Activated T-cell treated with anti-CD3 and anti-CD28 coated beads for 48 hours (primary cell): Measurements from ENCODE around the gene GPR15LG.

Experiments used
- DNase-seq: peaks from one replicate; pipeline ENCODE4 v3.0.0-alpha.2; 2020; ENCODE audit warnings: low read depth

The GPR15LG gene

DNA sequence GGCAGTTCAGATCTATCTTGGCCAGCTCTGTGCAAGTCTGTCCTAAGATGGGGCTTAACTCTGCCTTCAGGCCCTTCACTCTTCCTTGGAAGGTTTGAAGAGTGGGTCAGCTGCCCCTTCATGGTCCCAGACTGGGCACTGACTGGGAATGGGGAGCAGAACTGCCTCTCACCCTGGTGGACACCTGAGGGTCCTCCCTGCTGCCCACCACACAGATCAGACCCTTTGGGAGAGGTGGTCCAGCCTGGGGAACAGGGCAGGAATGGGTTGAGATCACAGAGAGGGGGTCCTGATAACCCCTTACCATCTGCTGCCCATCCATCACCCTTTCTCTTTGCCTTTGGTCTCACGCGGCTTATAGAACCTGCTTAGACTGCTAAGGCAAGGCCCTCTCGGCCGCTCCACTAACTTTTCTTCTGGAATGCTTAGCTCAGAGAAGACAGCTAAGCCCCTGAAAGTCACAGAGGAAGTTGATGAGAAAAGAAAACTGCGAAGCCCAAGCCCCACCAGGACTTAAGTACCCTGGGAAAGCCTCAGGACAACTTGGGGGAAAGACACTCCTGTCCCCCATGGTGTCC lies 20.3 kb downstream of the GPR15LG start:
- no peak for DNase-seq

DNA sequence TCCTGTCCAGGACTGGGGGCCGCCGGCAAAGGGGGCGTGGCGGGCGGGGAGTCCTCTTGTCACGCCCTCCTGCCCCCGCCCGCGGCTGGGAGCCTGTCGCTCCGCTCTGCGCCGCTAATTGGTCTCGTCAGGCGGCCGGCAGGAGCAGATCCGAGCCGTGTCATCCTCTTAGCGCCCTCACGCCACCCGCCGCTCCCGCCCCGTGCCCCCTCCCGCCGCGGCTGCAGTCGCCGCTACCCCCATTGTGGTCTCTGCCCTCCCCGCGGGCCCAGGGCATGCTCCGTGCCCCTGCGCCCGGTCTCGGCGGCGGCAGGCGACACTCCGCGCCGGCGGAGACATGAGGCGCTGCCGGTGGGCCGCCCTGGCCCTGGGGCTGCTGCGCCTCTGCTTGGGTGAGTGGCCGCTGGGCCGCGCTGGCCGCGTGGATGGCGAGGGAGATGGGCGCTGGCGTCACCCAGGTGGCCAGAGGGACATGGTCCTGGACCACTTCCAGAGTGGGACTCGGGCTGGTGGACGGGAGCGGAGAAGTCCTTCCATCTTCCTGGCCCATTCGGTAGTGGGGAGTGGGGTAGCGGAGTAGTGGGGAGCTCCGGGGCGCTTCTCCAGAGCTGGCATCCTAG lies 20.9 kb downstream of the GPR15LG start, which contains the start of gene CDHR1:
Gene CDHR1, plus strand, starts transcription at position 114 of the 620 bp plus-strand sequence. Its CDS starts 224 bp downstream, at position 338.
- DNase-seq = peak; percentile 32

DNA sequence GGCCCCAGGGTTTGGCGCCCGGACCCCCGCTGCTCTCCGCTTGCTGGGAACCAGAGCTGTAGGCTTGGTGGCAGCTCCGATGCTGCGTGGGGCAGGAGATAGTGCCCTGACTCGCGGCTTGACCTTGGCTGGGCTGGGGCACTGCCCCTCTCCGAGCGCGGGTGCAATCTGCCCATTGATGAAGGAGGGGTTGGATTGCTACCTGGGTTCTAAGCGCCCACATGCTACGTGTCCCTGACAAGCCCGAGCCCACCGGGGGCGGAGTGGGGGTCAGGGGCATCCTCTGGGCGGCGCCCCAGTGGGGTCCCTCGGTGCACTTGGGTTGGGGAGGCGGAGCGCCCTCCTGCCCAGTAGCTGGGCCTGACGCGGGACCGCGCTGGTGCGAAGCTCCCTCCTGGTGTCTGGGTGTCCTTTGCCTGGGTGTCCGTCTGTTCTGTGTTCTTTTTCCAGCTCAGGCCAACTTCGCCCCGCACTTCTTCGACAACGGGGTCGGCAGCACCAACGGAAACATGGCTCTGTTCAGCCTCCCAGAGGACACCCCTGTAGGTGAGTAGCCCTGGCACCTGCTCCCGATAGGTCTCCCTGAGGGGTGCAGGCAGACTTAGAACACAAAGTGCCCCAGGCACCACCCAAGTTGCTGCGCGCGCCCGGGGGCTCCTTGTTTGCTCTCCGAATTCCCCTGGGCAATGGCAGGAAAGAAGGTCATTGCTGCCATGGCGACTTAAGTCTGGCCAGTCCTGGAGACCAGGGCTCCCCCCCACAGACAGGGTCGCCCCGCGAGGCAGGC lies 21.6 kb downstream of the GPR15LG start:
- no peak for DNase-seq

DNA sequence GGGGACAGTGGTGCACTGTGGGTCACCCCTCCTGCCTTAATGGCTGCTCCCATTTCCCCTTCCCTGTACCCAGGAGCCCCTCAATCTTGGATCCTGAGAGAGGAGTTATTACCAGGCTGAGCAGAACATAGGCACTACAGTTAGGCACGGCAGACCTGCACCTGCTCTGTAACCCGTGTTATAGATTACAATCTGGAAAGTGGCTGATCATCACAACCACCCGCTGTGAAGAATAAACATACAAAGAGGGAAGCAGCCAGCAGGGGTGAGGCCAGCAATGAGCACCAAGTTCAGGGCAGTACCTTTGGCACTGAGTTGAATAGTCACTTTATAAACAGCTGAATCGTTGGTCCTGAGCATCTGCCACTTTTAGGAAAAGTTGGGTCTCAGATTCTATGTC lies 22.5 kb downstream of the GPR15LG start:
- no peak for DNase-seq

DNA sequence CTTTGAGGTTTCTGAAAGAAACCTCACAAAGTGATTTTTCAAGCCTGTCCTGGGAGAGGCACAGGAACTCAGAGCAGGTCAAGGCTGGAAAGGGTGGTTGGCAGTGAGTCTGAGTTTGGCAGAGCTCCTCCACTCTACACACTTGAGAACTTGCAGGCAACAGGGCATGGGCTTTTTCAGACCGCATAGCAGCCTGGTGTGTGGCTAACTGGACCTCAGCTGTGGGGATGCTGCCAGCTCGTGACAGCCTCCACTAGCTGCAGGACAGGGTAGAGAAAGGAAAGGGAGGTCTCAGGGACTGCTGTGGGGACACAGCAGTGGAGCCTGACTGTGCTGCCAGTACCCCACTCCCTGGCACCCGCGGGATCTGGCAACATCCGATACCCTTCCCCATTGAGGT lies 23.3 kb downstream of the GPR15LG start:
- DNase-seq = no peak

DNA sequence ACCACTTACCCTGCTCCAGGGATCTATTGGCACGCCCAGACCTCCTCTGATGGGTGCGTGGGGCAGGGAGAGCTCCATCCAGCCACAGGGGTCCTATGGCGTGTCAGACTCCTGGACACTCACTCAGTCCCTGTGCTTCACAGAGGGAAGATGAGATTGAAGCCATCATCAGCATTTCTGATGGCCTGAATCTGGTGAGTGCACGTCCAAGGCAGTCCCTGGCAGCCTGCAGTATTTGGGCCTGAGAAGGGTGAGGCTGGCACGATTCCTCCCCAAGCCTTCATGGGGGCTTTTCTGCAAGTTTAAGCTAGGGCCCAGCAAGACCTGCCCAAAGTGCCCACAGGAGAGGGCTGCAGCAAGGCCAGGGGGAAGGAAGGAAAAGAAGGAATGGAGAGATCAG lies 24.0 kb downstream of the GPR15LG start:
- no peak for DNase-seq

DNA sequence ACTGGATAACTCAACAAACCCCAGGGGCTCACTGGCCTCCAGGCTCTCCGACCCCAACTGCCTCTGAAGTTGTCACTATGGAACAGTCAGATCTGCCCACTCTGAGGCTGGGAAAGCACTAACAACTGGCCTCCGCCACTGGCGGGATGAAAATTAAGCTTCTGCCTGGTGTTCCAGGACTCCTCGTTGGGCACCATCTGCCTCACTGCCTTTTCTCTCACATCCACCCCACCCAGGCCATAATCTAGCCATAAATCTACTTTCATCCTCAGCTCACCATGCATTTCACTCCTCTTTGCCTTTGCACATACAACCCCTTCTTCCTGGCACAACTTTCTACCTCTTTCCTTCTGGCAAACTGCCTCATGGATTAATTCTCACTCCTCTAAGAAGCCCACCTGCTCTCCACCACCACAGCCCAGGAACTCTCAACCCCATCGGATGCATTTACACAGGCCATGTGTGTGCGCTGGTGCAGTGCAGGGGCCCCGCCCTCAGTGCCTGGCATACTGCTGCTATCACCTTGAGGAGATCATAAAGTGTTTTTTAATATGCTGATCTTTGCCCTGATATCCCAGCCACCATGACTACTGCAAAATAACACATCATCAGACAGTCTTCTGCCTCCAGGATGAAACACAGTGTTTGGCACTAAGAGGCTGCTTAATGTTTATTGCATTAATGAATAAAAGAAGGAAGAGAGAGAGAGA lies 24.8 kb downstream of the GPR15LG start:
- no peak for DNase-seq

DNA sequence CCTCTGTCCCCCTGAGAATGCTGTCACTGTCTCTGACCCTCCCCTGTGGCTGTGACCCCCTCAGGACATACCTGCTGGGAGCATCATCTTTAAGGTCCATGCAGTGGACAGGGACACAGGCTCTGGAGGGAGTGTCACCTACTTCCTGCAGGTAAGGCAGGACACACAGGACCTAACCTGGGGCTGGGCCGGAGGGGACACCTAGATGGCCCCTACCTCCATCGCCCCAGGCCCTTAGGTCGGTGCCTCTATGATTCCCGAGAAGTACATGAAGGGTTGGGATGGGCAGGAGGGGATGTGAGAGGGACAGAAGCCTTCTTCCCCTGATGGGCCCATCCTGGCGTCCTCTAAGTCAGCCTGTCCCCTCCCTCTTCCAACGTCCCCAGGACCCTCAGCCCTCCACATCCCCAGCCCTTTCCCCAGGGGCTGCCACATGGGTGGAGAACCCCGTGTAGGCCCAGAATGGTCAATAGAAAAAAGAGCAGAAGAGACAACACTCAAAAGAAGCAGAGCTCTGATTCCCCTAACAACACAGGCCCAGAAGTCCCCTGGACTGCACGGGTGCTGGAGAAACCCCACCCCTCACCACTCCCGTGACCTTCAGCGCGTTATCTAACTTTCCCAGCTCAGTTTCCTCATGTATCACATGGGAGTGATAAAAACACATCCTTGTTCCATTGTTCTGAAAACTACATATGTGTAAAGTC lies 27.1 kb downstream of the GPR15LG start:
- no peak for DNase-seq

DNA sequence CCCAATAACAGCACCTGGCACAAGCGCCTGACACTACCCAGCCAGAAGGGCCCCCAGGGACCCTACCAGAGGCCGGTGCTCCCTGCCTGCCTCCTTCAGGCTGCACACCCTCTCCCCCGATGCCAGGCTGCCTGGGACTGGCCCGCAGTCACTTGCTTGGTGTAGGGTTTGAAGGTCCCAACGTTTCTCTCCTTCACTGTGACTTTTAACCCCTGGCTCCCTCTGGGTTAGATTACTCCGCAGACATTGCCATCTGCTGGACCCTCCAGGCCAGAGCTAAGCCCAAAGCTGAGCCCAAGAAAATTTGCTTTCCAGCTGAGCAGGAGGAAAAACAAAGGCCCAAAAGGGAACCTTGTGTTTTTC lies 27.6 kb downstream of the GPR15LG start:
- no peak for DNase-seq

DNA sequence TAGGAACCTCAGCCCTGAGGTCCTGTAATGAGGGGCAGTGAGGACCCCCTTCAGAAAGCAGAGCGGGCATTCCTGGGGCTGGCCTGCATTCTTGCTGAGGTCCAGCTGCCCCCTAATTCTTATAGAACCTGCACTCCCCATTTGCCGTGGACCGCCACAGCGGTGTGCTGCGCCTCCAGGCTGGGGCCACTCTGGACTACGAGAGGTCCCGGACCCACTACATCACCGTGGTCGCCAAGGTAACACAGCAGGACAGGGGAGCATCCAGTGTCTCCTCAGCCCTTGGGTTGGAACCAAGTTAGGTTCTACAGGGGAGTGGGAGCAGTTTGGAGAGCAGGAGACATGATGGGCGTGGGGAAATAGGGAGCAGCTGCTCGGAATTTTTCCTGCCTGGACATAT lies 28.1 kb downstream of the GPR15LG start:
- DNase-seq = no peak

DNA sequence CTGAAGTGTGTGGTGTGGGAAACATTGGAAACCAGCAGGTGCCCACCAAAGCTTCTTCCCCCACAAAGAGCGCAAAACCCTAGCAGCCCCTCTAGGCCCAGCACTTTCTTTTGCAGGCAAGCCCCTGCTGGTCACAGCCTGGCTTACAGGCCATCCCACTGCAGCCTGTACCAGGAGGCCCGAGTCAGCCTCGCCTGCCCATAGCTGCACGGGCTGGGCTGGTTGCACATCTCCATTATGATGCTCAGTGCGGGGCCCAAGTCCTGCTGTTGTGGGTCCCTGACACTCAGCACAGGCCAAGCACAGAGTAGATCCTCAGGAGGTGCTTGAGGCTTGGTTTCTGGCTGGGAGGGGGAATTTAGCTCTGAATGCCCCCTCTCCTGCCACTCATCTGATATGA lies 28.7 kb downstream of the GPR15LG start:
- no peak for DNase-seq

DNA sequence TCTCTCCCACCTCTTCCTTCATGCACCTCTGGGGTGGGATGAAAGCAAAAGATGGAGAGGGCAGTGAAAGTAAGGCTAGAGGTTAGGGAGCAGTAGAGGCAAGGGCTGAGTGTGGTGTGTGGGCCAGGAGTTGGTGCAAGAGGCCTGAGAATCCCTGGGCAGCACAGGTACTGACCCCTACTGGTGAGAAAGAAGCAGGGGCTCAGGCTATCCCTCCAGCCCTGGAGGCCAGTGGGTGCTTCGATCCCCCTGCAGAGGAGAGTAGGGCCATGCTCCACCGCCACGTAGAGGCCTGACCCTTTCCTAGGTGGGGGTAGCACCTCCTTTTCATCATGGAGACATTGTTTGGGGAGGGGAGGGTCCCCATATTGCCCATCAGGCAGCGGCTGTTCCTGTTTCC lies 30.5 kb downstream of the GPR15LG start:
- no peak for DNase-seq

DNA sequence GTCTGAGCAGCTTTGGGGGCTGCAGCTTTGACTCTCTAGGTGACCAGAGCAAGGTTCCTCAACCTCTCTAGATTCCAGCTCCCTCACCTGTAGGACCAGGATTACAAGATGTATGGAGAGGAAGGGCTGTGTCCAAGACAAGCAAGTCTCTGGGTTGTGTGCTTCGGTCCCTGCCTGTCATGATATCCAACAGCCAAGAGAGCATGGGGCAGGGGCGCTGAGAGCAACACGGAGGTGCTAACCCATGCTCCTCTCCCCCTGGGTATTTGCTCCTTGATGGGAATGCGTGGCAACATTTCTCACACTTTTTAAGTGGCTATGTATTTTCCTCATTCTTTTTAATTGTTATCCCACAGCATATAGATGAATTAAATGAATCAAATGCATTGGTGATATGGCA lies 31.0 kb downstream of the GPR15LG start:
- no peak for DNase-seq

DNA sequence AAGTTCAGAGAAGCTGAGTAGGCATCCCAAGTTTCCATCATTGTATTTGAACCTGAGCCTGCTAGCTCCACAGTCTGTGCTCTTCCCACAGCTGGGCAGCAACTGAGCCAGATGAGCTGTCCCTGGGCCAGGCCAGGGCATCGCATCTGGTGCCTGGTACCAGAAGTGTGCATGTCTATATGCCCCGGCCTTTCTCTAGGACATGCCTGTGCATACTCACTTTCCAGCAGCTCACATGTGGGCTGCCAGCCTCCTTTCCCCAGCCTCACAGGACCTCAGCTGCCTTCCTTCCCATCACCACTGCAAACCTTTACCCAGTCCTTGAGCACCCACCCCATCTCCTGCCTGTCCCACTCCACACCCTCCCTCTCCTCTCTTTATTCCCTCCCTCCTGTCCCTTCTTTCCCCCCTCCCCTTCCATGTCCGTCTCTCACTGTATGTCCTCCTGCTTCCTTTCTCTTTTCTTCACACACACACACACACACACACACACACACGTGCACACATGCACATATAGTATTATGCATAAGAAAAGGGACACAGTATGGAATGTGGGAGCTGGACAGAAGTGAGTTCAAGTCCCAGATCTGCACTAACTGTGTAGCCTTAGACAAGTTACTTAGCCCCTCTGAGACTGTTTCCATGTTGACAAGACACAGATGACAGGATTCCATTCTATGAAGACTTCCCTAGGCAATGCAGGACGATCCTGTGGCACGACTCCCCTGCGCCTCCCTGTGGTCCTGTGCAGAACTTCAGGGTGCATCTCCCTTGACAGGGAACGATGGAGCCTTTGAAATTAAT lies 31.6 kb downstream of the GPR15LG start:
- peak; percentile 56 for DNase-seq

DNA sequence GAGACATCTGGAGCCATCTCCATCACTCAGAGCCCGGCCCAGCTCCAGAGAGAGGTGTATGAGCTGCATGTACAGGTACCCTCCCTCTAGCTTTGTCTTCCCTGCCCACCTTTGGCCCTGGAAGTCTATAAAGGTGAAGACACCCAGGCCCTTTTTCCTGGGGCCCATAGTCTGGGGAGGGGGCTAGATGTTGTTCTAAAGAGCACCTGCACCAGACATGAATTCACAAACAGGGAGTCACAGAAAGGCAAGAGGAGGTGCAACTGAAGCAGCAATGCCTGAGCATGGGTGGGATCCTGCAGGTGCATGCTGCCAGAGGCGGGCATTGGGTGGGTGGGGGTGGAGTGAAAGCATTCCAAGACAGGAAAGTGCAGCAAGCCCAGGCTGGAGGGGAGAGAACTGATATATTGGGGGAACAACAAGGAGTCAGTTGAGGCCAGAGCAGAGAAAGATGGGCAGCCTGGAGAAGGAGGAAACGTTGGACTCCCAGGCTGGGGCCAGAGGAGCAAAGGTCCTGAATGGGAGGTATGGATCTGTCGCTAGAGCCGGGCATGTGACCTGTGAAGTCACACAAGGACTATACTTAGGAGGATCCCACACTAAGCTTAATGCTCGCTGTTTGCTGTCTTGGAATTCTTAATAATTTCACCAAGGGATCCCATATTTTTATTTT lies 32.4 kb downstream of the GPR15LG start:
- DNase-seq = no peak

DNA sequence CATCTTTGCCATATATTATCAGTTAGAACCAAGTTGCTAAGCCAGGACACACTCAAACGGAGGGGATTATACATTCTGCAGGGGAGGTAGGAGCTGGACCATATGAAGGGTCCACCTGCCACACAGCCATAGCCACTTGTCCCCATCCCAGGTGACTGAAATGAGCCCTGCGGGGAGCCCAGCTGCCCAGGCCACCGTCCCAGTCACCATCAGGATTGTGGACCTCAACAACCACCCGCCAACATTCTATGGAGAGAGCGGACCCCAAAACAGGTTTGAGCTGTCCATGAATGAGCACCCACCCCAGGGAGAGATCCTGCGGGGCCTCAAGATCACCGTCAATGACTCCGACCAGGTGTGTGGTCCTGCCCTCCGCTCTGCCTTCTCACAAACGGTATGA lies 34.4 kb downstream of the GPR15LG start:
- no peak for DNase-seq

DNA sequence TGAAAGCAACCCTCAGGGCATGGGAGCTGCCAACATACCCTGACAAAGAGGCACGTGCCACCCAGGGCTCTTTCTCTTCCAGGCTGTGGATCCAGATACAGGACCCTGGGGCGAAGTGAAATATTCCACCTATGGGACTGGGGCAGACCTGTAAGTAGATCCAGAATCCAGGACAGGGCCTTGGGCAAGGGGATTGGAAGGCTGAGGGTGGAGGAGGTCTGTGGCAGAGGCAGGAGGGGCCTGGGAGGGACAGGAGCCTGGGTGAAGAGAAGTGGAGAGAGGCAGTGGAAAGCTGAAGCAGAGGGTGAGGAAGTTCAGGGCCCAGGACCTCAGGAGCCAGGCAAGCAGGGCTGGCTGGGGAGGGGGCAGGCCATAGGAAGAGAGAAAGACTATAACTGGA lies 38.0 kb downstream of the GPR15LG start:
- DNase-seq = no peak

DNA sequence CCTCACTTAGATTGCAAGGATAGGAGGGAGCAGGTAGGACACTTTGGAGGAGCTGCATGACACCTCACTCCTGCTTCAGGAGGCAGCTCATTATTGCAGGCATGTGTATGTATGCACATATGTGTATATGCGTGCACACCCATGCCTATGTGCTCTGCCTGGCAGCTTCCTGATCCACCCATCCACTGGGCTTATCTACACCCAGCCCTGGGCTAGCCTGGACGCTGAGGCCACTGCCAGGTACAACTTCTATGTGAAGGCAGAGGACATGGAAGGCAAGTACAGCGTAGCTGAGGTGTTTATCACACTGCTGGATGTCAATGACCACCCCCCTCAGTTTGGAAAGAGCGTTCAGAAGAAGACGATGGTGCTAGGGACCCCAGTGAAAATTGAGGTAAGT lies 38.4 kb downstream of the GPR15LG start:
- no peak for DNase-seq

DNA sequence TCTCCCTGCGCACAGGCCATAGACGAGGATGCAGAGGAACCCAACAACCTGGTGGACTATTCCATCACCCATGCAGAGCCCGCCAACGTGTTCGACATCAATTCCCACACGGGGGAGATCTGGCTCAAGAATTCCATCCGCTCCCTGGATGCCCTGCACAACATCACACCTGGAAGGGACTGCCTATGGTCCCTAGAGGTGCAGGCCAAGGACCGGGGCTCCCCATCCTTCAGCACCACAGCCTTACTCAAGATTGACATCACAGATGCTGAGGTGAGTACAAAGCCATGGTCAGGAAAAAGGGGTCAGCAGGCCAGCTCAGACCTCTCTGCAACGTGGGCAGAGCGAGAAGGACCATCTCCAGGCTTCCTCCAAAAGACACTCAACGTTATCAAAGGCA lies 39.5 kb downstream of the GPR15LG start:
- DNase-seq = no peak

DNA sequence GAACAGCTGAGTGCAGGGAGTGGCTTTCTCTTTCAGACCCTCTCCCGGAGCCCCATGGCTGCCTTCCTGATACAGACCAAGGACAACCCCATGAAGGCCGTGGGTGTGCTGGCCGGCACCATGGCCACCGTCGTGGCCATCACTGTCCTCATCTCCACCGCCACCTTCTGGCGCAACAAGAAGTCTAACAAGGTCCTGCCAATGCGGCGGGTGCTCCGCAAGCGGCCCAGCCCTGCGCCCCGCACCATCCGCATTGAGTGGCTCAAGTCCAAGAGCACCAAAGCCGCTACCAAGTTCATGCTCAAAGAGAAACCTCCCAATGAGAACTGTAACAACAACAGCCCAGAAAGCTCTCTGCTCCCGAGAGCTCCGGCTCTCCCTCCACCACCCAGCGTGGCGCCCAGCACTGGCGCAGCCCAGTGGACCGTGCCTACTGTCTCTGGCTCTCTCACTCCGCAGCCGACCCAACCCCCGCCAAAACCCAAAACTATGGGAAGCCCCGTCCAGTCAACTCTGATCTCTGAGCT lies 40.5 kb downstream of the GPR15LG start:
- DNase-seq = no peak
